ENCODE data around the gene FAM120B. TPM values are rescaled to one million over a fixed set of nuclear protein-coding genes. Genes with fewer than 3 reads are reported as not detected.

FAM120B gene, protein sequence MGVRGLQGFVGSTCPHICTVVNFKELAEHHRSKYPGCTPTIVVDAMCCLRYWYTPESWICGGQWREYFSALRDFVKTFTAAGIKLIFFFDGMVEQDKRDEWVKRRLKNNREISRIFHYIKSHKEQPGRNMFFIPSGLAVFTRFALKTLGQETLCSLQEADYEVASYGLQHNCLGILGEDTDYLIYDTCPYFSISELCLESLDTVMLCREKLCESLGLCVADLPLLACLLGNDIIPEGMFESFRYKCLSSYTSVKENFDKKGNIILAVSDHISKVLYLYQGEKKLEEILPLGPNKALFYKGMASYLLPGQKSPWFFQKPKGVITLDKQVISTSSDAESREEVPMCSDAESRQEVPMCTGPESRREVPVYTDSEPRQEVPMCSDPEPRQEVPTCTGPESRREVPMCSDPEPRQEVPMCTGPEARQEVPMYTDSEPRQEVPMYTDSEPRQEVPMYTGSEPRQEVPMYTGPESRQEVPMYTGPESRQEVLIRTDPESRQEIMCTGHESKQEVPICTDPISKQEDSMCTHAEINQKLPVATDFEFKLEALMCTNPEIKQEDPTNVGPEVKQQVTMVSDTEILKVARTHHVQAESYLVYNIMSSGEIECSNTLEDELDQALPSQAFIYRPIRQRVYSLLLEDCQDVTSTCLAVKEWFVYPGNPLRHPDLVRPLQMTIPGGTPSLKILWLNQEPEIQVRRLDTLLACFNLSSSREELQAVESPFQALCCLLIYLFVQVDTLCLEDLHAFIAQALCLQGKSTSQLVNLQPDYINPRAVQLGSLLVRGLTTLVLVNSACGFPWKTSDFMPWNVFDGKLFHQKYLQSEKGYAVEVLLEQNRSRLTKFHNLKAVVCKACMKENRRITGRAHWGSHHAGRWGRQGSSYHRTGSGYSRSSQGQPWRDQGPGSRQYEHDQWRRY
- 52.0 TPM for total RNA-seq

DNA sequence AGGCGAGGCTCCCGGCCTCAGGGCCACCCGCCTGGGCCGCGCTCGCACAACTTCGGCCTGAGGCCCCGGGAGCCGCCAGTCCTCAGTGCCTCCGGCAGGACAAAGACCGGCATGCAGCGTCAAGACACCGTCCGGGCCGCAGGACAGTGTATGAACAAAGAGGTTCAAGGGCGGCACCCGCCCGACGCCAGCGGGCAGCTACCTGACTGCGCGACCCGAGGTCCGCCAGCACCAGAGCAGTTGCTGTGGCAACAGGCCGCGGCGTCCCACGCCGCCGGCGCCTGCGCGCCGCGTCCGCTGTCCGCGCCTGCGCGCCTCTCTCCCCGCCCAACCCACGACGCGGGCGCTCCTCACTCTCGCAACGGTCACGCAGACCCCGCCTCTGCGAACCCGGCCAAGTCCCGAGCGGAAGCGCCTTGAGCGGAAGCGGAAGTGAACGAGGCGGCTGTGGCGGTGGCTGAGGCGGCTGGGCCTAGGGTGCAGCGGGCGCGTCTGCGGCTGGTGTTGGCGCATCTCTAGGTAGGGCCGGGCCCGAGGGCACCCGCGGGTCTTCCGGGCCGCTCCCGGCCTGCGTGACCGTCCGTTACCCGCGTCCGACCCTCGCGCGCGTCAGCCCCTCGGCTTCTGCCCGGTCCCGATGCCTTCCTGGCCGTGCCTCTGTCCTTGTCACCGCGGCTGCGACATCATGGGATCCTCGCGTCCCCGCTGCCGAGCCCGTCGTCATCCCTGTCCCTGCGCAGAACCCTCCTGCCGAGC lies at the start of gene FAM120B:
Gene FAM120B, plus strand, starts transcription at position 435 of the 756 bp plus-strand sequence. CDS start 10,633 bp downstream, outside the sequence.

GRCh38 chr6:170290296-170291128 lies 16.0 kb upstream of the FAM120B start, which contains the start of gene DLL1:
DLL1 (minus strand) TSS chr6:170291078; CDS start chr6:170290139, 939 bp downstream.

Small RNA genes lying within 50 kb of the gene (small RNA-seq; reads per million reads assigned to genes)
- gene MIR4644 (ENCODE audit: low replicate concordance) = not detected

Other genes starting within 250 kb of the FAM120B start
- 18.2 TPM for gene DLL1, start 15.7 kb upstream of the FAM120B start, total RNA-seq
- gene PSMB1, start 246.5 kb downstream of the FAM120B start, total RNA-seq = 153 TPM
- gene TBP, start 247.6 kb downstream of the FAM120B start, total RNA-seq = 17.8 TPM